ENCODE results near the gene ALG14. TPM values are rescaled to one million over a fixed set of nuclear protein-coding genes. Genes with fewer than 3 reads are reported as not detected.

Gene ALG14
- total and polyA plus RNA-seq, 2 experiments from 2014 or later: 2.7 to 8.2 TPM

DNA sequence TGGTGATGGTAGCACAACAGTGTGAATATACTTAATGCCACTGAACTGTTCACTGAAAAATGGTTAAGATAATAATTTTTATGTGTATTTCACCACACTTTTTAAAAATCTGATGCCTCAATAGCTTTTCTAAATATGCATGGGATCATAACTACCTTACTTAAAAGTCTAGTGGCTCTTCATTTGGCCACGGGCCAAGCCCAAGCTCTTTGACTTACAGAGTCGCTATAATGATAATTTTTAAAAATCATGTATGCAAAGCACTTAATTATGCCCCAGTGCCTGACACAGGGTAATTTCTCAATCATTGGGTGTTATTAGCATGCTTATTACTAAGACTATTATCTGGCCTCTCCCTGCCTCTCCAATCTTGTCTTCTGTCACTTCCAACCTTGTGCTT lies 138.2 kb downstream of the ALG14 start:
- H3K4me3 ChIP-seq: no peak overlapping the region
- no peaks in the 10 kb centered on the region for H3K9me3 ChIP-seq (ENCODE audit: low read depth)
- H3K27ac ChIP-seq: no peak overlapping the region
- DNase-seq (ENCODE audit: low read depth in 1 of 2, low spot score in 1 of 2): no peak
- no peaks in the 10 kb centered on the region for H3K36me3 ChIP-seq
- no peaks in the 10 kb centered on the region for H3K27me3 ChIP-seq
- peaks cover 12% of the 10 kb centered on the region for H3K4me1 ChIP-seq (ENCODE audit: low read depth)
- TF ChIP-seq, protein P1, sequence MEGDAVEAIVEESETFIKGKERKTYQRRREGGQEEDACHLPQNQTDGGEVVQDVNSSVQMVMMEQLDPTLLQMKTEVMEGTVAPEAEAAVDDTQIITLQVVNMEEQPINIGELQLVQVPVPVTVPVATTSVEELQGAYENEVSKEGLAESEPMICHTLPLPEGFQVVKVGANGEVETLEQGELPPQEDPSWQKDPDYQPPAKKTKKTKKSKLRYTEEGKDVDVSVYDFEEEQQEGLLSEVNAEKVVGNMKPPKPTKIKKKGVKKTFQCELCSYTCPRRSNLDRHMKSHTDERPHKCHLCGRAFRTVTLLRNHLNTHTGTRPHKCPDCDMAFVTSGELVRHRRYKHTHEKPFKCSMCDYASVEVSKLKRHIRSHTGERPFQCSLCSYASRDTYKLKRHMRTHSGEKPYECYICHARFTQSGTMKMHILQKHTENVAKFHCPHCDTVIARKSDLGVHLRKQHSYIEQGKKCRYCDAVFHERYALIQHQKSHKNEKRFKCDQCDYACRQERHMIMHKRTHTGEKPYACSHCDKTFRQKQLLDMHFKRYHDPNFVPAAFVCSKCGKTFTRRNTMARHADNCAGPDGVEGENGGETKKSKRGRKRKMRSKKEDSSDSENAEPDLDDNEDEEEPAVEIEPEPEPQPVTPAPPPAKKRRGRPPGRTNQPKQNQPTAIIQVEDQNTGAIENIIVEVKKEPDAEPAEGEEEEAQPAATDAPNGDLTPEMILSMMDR (IDR thresholded peaks at IDR 0.05; ENCODE audit: low read depth, low read length): no peak

DNA sequence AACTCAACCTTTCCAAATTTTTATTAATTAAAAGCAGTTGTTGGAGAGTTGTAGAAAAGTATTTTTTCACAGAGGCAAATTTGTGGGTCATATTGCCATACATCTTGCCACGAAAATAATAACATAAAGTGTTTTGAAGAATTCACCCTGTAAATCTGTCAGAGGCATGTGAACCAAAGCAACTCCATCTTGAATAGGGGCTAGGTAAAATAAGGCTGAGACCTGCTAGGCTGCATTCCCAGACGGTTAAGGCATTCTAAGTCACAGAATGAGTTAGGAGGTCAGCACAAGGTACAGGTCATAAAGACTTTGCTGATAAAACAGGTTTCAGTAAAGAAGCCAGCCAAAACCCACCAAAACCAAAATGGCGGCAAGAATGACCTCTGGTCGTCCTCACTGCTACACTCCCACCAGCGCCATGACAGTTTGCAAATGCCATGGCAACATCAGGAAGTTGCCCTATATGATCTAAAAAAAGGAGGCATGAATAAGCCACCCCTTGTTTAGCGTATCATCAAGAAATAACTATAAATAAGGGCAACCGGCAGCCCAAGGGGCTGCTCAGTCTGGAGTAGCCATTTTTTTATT lies 141.4 kb downstream of the ALG14 start:
- TF ChIP-seq, protein P1 (IDR thresholded peaks at IDR 0.05; ENCODE audit: low read depth, low read length): no peak
- H3K36me3 ChIP-seq: no peaks in the 10 kb centered on the region
- no peaks in the 10 kb centered on the region for H3K9me3 ChIP-seq (ENCODE audit: low read depth)
- H3K4me3 ChIP-seq: no peak overlapping the region
- no peaks in the 10 kb centered on the region for H3K27me3 ChIP-seq
- no peak for DNase-seq (ENCODE audit: low read depth in 1 of 2, low spot score in 1 of 2)
- H3K4me1 ChIP-seq (ENCODE audit: low read depth): peaks cover 23% of the 10 kb centered on the region
- H3K27ac ChIP-seq: no peak overlapping the region

DNA sequence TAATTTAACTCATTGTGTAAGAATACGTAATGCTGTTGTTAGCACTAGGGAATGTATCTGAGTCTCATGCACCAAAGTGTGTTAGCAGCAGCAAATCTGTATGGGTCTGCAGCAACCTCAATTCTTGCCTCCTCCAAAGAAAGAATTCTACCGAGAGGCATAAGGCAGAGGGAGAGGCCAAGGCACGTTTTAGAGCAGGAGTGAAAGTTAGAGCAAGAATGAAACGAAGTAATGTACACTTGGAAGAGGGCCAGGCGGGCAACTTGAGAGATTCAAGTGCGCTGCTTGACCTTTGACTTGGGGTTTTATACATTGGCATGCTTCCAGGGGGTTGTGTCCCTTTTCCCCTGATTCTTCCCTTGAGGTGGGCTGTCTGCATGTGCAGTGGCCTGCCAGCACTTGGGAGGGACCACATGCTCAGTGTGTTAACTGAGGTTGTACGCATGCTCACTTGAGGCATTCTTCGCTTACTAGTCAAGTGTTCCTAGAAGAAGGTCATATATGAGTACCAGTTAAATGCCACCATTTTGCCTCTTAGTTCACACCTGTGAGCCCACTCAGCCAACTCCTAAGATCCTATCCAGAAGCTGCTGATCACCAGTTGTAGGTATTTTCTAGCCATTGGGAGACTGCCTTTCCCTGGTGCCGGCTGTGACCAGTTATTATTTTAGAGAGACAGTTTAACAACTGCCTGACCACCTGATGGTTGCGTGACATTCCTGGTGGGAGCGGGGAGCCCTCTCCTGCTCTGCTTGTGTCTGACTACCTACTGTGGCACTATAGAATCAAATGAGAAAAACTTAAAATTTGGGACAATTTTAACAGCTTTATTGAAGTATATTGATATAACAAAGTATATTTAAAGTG lies 143.2 kb downstream of the ALG14 start:
- peak in 1 of 2 donors; percentile 38 for DNase-seq (ENCODE audit: low read depth in 1 of 2, low spot score in 1 of 2)
- no peak overlapping the region for H3K27ac ChIP-seq
- H3K4me1 ChIP-seq (ENCODE audit: low read depth): peaks cover 27% of the 10 kb centered on the region
- no peaks in the 10 kb centered on the region for H3K27me3 ChIP-seq
- no peaks in the 10 kb centered on the region for H3K9me3 ChIP-seq (ENCODE audit: low read depth)
- H3K36me3 ChIP-seq: no peaks in the 10 kb centered on the region
- TF ChIP-seq, protein P1 (IDR thresholded peaks at IDR 0.05; ENCODE audit: low read depth, low read length): no peak
- peak overlapping the region; percentile 82 for H3K4me3 ChIP-seq

DNA sequence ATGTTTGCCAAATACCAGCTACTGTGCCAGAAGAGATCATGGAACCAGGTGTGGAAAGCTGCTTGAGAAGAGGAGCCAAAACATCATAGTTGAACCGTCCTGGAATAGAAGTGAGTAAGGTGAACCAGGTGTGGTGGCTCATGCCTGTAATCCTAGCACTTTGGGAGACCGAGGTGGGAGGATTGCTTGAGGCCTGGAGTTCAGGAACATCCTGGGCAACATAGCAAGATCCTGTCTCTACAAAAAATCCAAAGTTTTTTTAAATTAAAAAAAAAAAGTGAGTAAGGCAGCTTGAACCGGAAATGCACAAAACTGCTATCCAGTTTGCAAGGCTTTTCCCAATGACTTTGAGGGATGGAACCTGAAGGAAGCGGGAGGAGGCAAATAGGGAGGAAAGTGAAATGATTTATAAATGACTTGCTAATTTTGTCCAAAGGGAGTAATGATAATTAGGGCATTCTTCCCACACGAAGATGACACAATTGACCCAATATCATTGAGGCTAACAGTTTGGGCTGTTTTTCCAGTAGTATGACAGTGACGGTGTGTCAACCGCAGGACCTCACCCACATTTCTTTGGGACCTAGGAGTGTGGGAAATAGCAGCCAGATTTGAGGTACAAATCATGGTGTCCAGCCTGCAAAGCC lies 144.3 kb downstream of the ALG14 start:
- DNase-seq (ENCODE audit: low read depth in 1 of 2, low spot score in 1 of 2): no peak
- no peaks in the 10 kb centered on the region for H3K36me3 ChIP-seq
- TF ChIP-seq, protein P1 (IDR thresholded peaks at IDR 0.05; ENCODE audit: low read depth, low read length): no peak
- H3K9me3 ChIP-seq (ENCODE audit: low read depth): no peaks in the 10 kb centered on the region
- H3K27me3 ChIP-seq: no peaks in the 10 kb centered on the region
- H3K27ac ChIP-seq: peak overlapping the region; percentile 99
- H3K4me1 ChIP-seq (ENCODE audit: low read depth): peaks cover 32% of the 10 kb centered on the region
- peak overlapping the region; percentile 82 for H3K4me3 ChIP-seq

DNA sequence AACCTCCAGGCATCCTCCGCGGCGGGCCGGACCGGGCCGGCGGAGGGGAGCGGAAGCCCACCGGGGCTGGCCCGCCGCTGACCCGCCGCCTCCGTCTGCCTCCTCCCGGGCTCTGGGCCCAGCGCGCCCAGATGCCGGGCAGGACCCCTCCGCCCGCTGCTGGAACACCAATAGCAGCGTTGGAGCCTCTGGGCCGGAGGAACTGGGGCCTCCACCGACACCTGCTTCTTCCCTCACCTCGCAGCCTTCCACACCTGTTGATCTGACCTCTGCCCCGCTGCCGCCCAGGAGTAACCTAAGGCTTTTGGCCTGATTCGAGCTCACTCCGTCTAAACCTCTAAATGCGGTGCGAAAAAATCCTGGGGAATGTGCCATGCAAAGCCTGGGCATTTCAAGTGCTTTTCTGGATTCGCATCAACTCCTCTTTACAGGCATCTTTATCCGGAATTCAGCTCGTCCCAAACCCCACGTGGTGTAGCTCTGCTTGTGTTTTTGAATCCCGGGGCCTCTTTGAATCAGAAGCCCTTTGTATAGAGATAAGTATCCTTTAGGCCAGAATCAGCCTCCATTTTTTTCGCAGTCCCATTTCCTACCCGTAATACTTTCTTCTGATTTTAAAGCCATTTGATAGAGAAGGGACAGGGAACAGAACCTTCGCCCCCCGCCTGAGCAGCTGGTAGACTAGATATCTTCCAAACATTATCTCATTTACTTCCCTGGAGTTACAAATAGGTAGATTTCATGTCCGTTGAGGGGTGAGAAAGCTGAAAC lies 145.2 kb downstream of the ALG14 start:
- Histone ChIP-seq H3K27ac (peak overlapping the region; percentile 99), H3K36me3 (no peaks in the 10 kb centered on the region), H3K4me3 (peak overlapping the region; percentile 82), H3K4me1 (ENCODE audit: low read depth) (peaks cover 32% of the 10 kb centered on the region), H3K27me3 (no peaks in the 10 kb centered on the region), H3K9me3 (ENCODE audit: low read depth) (no peaks in the 10 kb centered on the region)
- DNase-seq (ENCODE audit: low read depth in 1 of 2, low spot score in 1 of 2): peak; percentile 54 to 68
- TF ChIP-seq, protein P1 (IDR thresholded peaks at IDR 0.05; ENCODE audit: low read depth, low read length): no peak

All from cardiac muscle cell (in vitro differentiated cells and primary cell).